Left lung (tissue), 10 donors: ENCODE data around the gene TTC9. TPM values are rescaled to one million over a fixed set of nuclear protein-coding genes. Genes with fewer than 3 reads are reported as not detected.

ENCODE experiments used
- ATAC-seq: fragments of 200-7000 bp; cut with Tn5 transposase; one replicate; pipeline ENCODE4 v1.9.1; 2020; ENCODE audit warnings: moderate library complexity
- DNase-seq, 4 donors: peaks; one replicate each; pipeline ENCODE4 v3.0.0-alpha.2; 2013 to 2020
- H3K27ac ChIP-seq, 2 donors: fragments of 200-600 bp; sonication (generic) in 1 of 2; one replicate each; pipeline versions ENCODE4 v1.5.0 to v1.8.0; 2020 to 2021
- H3K27me3 ChIP-seq, 2 donors: fragments of 200-600 bp; sonication (generic) in 1 of 2; one replicate each; pipeline versions ENCODE4 v1.5.0 to v1.8.0; 2020 to 2021
- H3K36me3 ChIP-seq, 2 donors: fragments of 200-600 bp; sonication (generic) in 1 of 2; one replicate each; pipeline versions ENCODE4 v1.5.0 to v1.8.0; 2020 to 2021
- H3K4me1 ChIP-seq, 2 donors: fragments of 200-600 bp; one replicate each; pipeline ENCODE4 v1.8.0; 2021
- H3K4me3 ChIP-seq, 2 donors: fragments of 200-600 bp; sonication (generic) in 1 of 2; one replicate each; pipeline versions ENCODE4 v1.5.0 to v1.8.0; 2020 to 2021; ENCODE audit warnings: mild to moderate bottlenecking in 1 of 2
- H3K9me3 ChIP-seq, 2 donors: fragments of 200-600 bp; sonication (generic) in 1 of 2; one replicate each; pipeline versions ENCODE4 v1.5.0 to v1.8.0; 2020 to 2021
- intact Hi-C, 2 donors: fragments of 100-400 bp; cut with DNase I; formaldehyde crosslinking; loops; one replicate each; pipeline versions ENCODE4 v1.11.2 to v1.14.2; 2022
- polyA plus RNA-seq, 6 donors: library from polyadenylated mRNA; unstranded; fragments of 120-200 nt; gene quantifications; one replicate each; pipeline ENCODE4 v1.2.1, GENCODE V29; 2013; ENCODE audit not compliant: insufficient read length in 6 of 6
- total RNA-seq, 2 donors: library from RNA; stranded (reverse); fragmentation: NEBNext Ultra II Directional; extraction: Animal tissue kit (Norgen Biotek cat#: 25700); gene quantifications; one replicate each; pipeline ENCODE4 v1.2.1, GENCODE V29; 2021
- TF ChIP-seq, protein P1 (sequence below), 2 donors: fragments of 200-600 bp; sonication (generic) in 1 of 2; IDR thresholded peaks; one replicate each; pipeline versions ENCODE4 v1.5.0 to v1.8.0; 2021; ENCODE audit warnings: antibody characterized with exemption in 2 of 2
- donor health status: DM: no; HTN: yes; CAD: no.
- donor health status: DM: no; HTN: no; CAD: no.

Gene TTC9
- total and polyA plus RNA-seq, 8 donors: 4.8 to 10.4 (median 9.4) TPM

DNA sequence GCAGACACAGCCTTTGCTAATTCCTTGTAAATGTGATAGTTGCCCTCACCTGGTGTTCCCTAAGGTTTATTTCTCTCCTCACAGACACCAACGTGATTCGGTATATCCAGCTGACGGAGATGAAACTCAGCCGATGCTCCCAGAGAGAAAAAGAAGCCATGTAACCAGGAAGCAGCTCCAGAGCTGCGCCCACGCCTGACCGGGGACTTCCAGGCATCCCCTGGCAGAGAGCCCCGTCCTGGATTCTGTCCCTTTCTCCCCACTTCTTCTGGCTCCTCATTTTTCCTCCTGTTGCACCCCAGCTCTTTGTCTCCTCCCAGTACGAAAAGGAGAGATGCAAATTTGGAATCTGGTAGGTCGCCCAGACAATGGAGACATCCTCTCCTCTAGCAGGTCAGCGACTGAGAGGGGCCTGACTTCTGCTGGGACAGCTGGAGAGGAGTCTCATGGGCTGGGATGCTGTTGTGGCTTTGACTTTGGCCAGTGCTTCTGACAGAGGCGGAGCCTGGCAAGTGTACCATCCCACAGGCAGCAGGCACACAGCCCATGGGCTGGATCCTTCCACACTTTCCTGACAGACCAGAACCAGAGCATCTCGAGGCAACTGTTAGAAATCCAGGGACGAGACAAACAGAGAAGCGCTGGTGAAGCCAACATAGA lies 29.4 kb downstream of the TTC9 start:
- peak; percentile 27 for ATAC-seq
- TF ChIP-seq, protein P1, sequence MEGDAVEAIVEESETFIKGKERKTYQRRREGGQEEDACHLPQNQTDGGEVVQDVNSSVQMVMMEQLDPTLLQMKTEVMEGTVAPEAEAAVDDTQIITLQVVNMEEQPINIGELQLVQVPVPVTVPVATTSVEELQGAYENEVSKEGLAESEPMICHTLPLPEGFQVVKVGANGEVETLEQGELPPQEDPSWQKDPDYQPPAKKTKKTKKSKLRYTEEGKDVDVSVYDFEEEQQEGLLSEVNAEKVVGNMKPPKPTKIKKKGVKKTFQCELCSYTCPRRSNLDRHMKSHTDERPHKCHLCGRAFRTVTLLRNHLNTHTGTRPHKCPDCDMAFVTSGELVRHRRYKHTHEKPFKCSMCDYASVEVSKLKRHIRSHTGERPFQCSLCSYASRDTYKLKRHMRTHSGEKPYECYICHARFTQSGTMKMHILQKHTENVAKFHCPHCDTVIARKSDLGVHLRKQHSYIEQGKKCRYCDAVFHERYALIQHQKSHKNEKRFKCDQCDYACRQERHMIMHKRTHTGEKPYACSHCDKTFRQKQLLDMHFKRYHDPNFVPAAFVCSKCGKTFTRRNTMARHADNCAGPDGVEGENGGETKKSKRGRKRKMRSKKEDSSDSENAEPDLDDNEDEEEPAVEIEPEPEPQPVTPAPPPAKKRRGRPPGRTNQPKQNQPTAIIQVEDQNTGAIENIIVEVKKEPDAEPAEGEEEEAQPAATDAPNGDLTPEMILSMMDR (IDR thresholded peaks at IDR 0.05): no peak
- Histone ChIP-seq H3K36me3 (no peaks in the 10 kb centered on the region), H3K27me3 (no peaks in the 10 kb centered on the region), H3K9me3 (no peaks in the 10 kb centered on the region), H3K4me1 (no peaks in the 10 kb centered on the region), H3K4me3 (no peak overlapping the region), H3K27ac (no peak overlapping the region)
- intact Hi-C loops: no loop called here
- no peak for DNase-seq

DNA sequence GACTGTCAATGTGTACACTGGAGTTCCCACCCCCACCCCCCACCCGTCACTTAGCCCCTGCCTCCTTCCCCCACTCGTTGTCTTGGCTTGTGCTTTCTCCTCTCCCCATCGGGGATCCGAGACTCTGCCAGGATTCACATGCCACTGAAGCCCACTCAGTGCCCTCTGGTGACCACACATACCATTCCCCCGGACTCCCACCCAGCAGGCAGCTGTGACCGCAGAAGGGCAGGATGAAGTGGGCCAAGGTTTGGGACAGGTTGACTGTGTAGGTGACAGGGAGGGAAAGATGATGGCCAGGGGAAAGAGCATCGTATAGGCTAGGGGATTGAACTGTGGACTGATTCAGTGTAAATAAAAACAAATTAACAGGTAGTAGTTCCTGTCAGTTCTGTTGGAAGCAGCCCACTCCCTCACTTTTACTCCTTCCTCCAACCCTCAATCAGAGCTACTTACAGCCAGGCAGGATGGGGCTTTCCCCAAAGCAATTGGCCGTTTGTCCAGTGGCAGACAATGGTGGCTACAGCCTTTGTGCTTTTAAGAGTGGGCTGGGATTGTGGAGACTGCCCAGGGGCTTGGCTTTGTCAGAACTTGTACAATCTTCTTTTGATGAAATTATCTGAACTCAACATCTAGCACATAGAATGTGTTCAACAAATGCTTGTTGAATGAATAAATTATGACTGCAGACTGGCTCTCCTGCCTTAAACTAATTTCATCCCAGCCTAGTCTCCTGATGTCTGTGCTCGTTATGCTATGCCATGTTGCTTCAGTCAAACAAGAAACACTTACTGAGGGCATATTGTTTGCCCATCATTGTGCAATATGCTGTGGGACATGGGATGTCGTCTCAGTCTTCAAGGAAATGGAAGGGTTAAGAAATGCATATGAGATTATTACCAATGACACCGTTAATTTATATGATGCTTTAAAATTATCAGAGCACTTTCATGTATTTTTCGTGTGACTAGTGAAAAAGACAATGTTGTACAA lies 30.2 kb downstream of the TTC9 start:
- Histone ChIP-seq H3K27ac (no peak overlapping the region), H3K36me3 (no peaks in the 10 kb centered on the region), H3K27me3 (no peaks in the 10 kb centered on the region), H3K4me1 (no peaks in the 10 kb centered on the region), H3K4me3 (no peak overlapping the region), H3K9me3 (no peaks in the 10 kb centered on the region)
- TF ChIP-seq, protein P1 (IDR thresholded peaks at IDR 0.05): no peak
- ATAC-seq (no peak), DNase-seq (no peak)
- intact Hi-C loops: no loop called here

DNA sequence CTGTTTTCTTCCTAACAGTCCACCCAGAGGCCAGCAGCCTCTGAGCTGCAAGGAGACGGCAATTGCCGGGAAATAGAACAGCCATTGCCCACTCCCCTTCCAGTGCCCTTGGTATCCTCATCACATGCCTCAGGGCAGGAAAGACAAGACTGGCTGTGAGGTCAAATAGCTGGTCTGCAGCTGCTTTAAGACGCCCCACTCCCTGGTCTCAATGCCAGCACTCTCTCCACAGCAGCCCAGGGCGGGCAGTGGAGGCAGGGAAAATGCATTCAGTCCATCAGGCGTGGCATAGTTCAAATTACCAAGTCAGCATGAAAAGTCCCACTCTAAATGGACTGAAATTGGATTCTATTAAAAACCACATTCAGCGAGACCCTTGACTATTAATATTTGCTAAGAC lies 35.6 kb downstream of the TTC9 start:
- intact Hi-C loops: no loop called here
- no peaks in the 10 kb centered on the region for H3K9me3 ChIP-seq
- H3K36me3 ChIP-seq: no peaks in the 10 kb centered on the region
- H3K4me1 ChIP-seq: no peaks in the 10 kb centered on the region
- TF ChIP-seq, protein P1 (IDR thresholded peaks at IDR 0.05): no peak
- no peak overlapping the region for H3K27ac ChIP-seq
- no peaks in the 10 kb centered on the region for H3K27me3 ChIP-seq
- no peak overlapping the region for H3K4me3 ChIP-seq
- ATAC-seq (no peak), DNase-seq (no peak)

DNA sequence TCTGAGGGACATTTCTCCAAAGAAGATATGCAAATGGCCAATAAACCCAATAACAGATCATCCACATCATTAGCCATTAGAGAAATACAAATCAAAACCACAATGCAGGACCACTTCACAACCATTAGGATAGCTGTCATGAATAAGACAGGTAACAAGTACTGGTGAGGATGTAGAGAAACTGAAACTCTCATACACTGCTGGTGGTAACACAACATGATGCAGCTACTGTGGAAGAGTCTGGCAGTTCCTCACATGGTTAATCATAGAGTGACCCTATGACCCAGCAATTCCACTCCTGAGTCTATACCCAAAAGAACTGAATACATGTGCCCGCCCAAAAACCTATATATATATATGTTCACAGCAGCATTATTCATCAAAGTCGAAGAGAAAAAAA lies 39.0 kb downstream of the TTC9 start:
- no peaks in the 10 kb centered on the region for H3K4me1 ChIP-seq
- H3K4me3 ChIP-seq: no peak overlapping the region
- DNase-seq (no peak), ATAC-seq (no peak)
- H3K9me3 ChIP-seq: no peaks in the 10 kb centered on the region
- no peaks in the 10 kb centered on the region for H3K27me3 ChIP-seq
- intact Hi-C loops: no loop called here
- H3K36me3 ChIP-seq: no peaks in the 10 kb centered on the region
- H3K27ac ChIP-seq: no peak overlapping the region
- TF ChIP-seq, protein P1 (IDR thresholded peaks at IDR 0.05): no peak

DNA sequence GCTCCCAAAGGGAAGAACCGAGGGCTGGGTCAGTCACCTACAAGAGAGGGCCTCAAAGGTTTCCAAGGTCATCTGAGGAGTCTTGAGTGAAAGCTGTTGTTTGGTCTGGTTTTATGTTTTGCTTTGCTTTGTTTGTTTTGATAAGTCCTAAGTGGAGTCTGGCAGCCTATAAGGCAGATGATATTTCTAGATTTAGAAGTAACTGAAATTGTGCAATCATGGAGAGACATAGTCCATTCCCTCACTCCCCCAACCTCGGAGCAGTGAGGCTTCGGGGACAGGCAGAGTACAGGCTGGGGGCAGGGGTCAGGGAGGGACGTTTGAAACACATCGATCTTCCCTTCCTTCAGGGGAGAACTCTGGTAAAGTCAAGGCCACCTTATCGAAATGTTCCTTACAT lies 42.3 kb downstream of the TTC9 start:
- no peaks in the 10 kb centered on the region for H3K36me3 ChIP-seq
- H3K9me3 ChIP-seq: no peaks in the 10 kb centered on the region
- DNase-seq (no peak), ATAC-seq (no peak)
- H3K27me3 ChIP-seq: no peaks in the 10 kb centered on the region
- TF ChIP-seq, protein P1 (IDR thresholded peaks at IDR 0.05): no peak
- H3K27ac ChIP-seq: no peak overlapping the region
- H3K4me3 ChIP-seq: no peak overlapping the region
- H3K4me1 ChIP-seq: no peaks in the 10 kb centered on the region
- intact Hi-C loops: no loop called here
